H1 (cell line): ENCODE data around the gene ITPR1. TPM values are rescaled to one million over a fixed set of nuclear protein-coding genes. Genes with fewer than 3 reads are reported as not detected.

Experiments
- CTCF ChIA-PET: fragments of 300-600 bp; sonication (Branson Sonifier 250); formaldehyde crosslinking; loops from one replicate; lab custom pipeline; 2021; ENCODE audit not compliant: partially characterized antibody; lab: Charles Lee
- POLR2A ChIA-PET: fragments of 300-600 bp; sonication (Branson Sonifier 250); formaldehyde crosslinking; loops from one replicate; lab custom pipeline; 2021; ENCODE audit warnings: inconsistent platforms; ENCODE audit not compliant: partially characterized antibody; lab: Charles Lee
- DNase-seq, 2 experiments: peaks; one replicate each; pipeline versions ENCODE4 v3.0.0 to v3.0.0-alpha.2; 2010 to 2022; ENCODE audit warnings: low spot score in 2 of 2, low read depth in 1 of 2, mixed read lengths in 1 of 2
- FAIRE-seq: peaks from 2 replicates; lab custom pipeline; 2011; peaks lifted over from hg19 to GRCh38; lab: Jason Lieb, UNC
- H2AFZ ChIP-seq: 2 replicates; pipeline ENCODE4 v1.8.1; 2012; ENCODE audit warnings: low read length, inconsistent platforms
- H2AK5ac ChIP-seq: 2 replicates; pipeline ENCODE4 v1.6.1; 2013; ENCODE audit warnings: low read depth, low read length
- H2BK120ac ChIP-seq: replicated peaks from 2 replicates; pipeline ENCODE3; 2013; ENCODE audit warnings: low read depth, low read length, inconsistent platforms
- H2BK12ac ChIP-seq: 2 replicates; pipeline ENCODE4 v1.6.1; 2013; ENCODE audit warnings: low read depth, low read length
- H2BK15ac ChIP-seq: 2 replicates; pipeline ENCODE4 v1.6.1; 2013; ENCODE audit warnings: low read length
- H2BK20ac ChIP-seq: 2 replicates; pipeline ENCODE4 v1.6.1; 2013; ENCODE audit warnings: low read length
- H2BK5ac ChIP-seq: 2 replicates; pipeline ENCODE4 v1.6.1; 2013; ENCODE audit warnings: low read depth, low read length
- H3K14ac ChIP-seq: 2 replicates; pipeline ENCODE4 v1.6.1; 2013; ENCODE audit warnings: inconsistent platforms; ENCODE audit not compliant: insufficient read length
- H3K18ac ChIP-seq: 2 replicates; pipeline ENCODE4 v1.6.1; 2013; ENCODE audit warnings: low read length; ENCODE audit errors: extremely low read depth
- H3K23ac ChIP-seq: 2 replicates; pipeline ENCODE4 v1.6.1; 2013; ENCODE audit warnings: inconsistent platforms; ENCODE audit not compliant: insufficient read length
- H3K23me2 ChIP-seq: 2 replicates; pipeline ENCODE4 v1.6.1; 2013; ENCODE audit warnings: low read depth, low read length
- H3K27ac ChIP-seq: 2 replicates; pipeline ENCODE4 v1.6.1; 2011; ENCODE audit warnings: low read depth, low read length, inconsistent platforms
- H3K27me3 ChIP-seq, 4 experiments: replicated peaks in 1 of 4; 1 replicate in 1 of 4; 2 replicates in 3 of 4; pipeline versions ENCODE4 v1.6.1 to v1.8.1; 2011 to 2013; ENCODE audit warnings: low read length in 3 of 4, mild to moderate bottlenecking in 3 of 4, inconsistent platforms in 2 of 4, mixed read lengths in 2 of 4, moderate library complexity in 1 of 4; ENCODE audit not compliant: control insufficient read depth in 3 of 4, insufficient read depth in 3 of 4; ENCODE audit errors: extremely low read depth in 1 of 4
- H3K36me3 ChIP-seq, 4 experiments: 2 replicates each; pipeline versions ENCODE4 v1.6.1 to v1.8.1; 2011 to 2013; ENCODE audit warnings: mild to moderate bottlenecking in 4 of 4, low read length in 3 of 4, moderate library complexity in 2 of 4, control low read depth in 1 of 4, inconsistent platforms in 1 of 4; ENCODE audit not compliant: insufficient read depth in 4 of 4, control insufficient read depth in 2 of 4
- H3K4ac ChIP-seq: replicated peaks from 2 replicates; pipeline ENCODE3; 2013; ENCODE audit warnings: low read length, low read depth, mixed read lengths, inconsistent platforms; ENCODE audit not compliant: insufficient read length
- H3K4me1 ChIP-seq, 4 experiments: replicated peaks in 1 of 4; 1 replicate in 1 of 4; 2 replicates in 3 of 4; pipeline versions ENCODE4 v1.6.1 to v1.8.1; 2011 to 2013; ENCODE audit warnings: low read length in 3 of 4, inconsistent platforms in 2 of 4, mixed read lengths in 1 of 4; ENCODE audit not compliant: insufficient read depth in 4 of 4, control insufficient read depth in 3 of 4
- H3K4me2 ChIP-seq, 2 experiments: 2 replicates each; pipeline versions ENCODE4 v1.6.1 to v1.8.1; 2011 to 2013; ENCODE audit warnings: low read depth in 2 of 2, low read length in 2 of 2, control low read depth in 1 of 2, inconsistent platforms in 1 of 2, mild to moderate bottlenecking in 1 of 2; ENCODE audit not compliant: insufficient read depth in 1 of 2
- H3K4me3 ChIP-seq, 4 experiments: fragments of 200-600, 300-600 bp in 1 of 4; sonication (generic), shearing (Covaris generic), sonication (Bioruptor Twin) in 1 of 4; 2 replicates each; pipeline versions ENCODE4 v1.5.1 to v1.8.1; 2011 to 2016; ENCODE audit warnings: low read length in 4 of 4, low read depth in 3 of 4, control low read depth in 2 of 4, inconsistent platforms in 2 of 4, mild to moderate bottlenecking in 2 of 4, mixed read lengths in 1 of 4, moderate library complexity in 1 of 4; ENCODE audit not compliant: insufficient read depth in 2 of 4; ENCODE audit errors: extremely low read depth in 1 of 4
- H3K56ac ChIP-seq: replicated peaks from 2 replicates; pipeline ENCODE3; 2013; ENCODE audit warnings: low read depth, mild to moderate bottlenecking, mixed read lengths, low read length, inconsistent platforms; ENCODE audit not compliant: insufficient read length
- H3K79me1 ChIP-seq: 2 replicates; pipeline ENCODE4 v1.6.1; 2013; ENCODE audit warnings: low read depth, low read length, control low read depth
- H3K79me2 ChIP-seq, 2 experiments: 2 replicates each; pipeline versions ENCODE4 v1.6.1 to v1.8.1; 2012 to 2013; ENCODE audit warnings: low read length in 2 of 2, mild to moderate bottlenecking in 2 of 2, inconsistent platforms in 1 of 2; ENCODE audit not compliant: insufficient read depth in 2 of 2, control insufficient read depth in 1 of 2
- H3K9ac ChIP-seq, 4 experiments: replicated peaks in 1 of 4; 1 replicate in 1 of 4; 2 replicates in 3 of 4; pipeline versions ENCODE4 v1.6.1 to v1.8.1; 2011 to 2013; ENCODE audit warnings: low read depth in 3 of 4, low read length in 3 of 4, control low read depth in 2 of 4, mild to moderate bottlenecking in 2 of 4, moderate library complexity in 2 of 4, inconsistent platforms in 1 of 4; ENCODE audit errors: extremely low read depth in 1 of 4
- H3K9me3 ChIP-seq, 2 experiments: 2 replicates each; pipeline versions ENCODE4 v1.6.1 to v1.8.1; 2012 to 2013; ENCODE audit warnings: mild to moderate bottlenecking in 2 of 2, moderate library complexity in 2 of 2, control low read depth in 1 of 2, inconsistent platforms in 1 of 2, low read depth in 1 of 2, low read length in 1 of 2, mixed read lengths in 1 of 2; ENCODE audit not compliant: insufficient read depth in 2 of 2
- H4K20me1 ChIP-seq, 2 experiments: replicated peaks in 1 of 2; 2 replicates each; pipeline versions ENCODE3 to v1.8.1; 2011 to 2013; ENCODE audit warnings: inconsistent platforms in 2 of 2, low read length in 2 of 2, mild to moderate bottlenecking in 1 of 2; ENCODE audit not compliant: insufficient read depth in 2 of 2, control insufficient read depth in 1 of 2
- H4K5ac ChIP-seq: 2 replicates; pipeline ENCODE4 v1.6.1; 2013; ENCODE audit warnings: low read length, low read depth, mixed read lengths, inconsistent platforms; ENCODE audit not compliant: insufficient read length
- H4K8ac ChIP-seq: 2 replicates; pipeline ENCODE4 v1.8.0; 2013; ENCODE audit warnings: mild to moderate bottlenecking, moderate library complexity, low read length, inconsistent platforms; ENCODE audit not compliant: insufficient read depth; ENCODE audit errors: extremely low read depth
- H4K91ac ChIP-seq: replicated peaks from 2 replicates; pipeline ENCODE3; 2013; ENCODE audit warnings: low read length, mixed read lengths, inconsistent platforms; ENCODE audit not compliant: insufficient read length
- CBX8 ChIP-seq: fragments of 300-800, 300-1000 bp; sonication (generic); IDR thresholded peaks from 2 replicates; pipeline ENCODE4 v1.7.1; 2016; ENCODE audit warnings: low read depth, low read length, borderline replicate concordance
- CREB1 ChIP-seq: IDR thresholded peaks from 2 replicates; pipeline ENCODE4 v1.6.1; 2012; ENCODE audit warnings: inconsistent platforms
- WGBS, 2 experiments: shearing (Covaris generic) in 1 of 2; methylation state at CpG; one replicate each; pipeline versions ENCODE4 v1.1.6 to v1.1.7; 2013 to 2015; ENCODE audit warnings: low lambda C conversion rate in 2 of 2, mixed read lengths in 2 of 2, inconsistent platforms in 1 of 2, low coverage in 1 of 2, missing lambda C conversion rate in 1 of 2; ENCODE audit not compliant: insufficient replicate concordance in 2 of 2, insufficient coverage in 1 of 2, insufficient read length in 1 of 2; ENCODE audit errors: extremely low coverage in 1 of 2, missing lambda C conversion rate in 1 of 2; 5-methylcytosine and 5-hydroxymethylcytosine counted together
- polyA plus RNA-seq, 7 experiments: library from polyadenylated mRNA; depleted of rRNA in 3 of 7; stranded (reverse) in 5 of 7; unstranded in 2 of 7; fragments of >200 nt in 5 of 7; fragments of 200-250 nt in 2 of 7; gene quantifications; 1 replicate in 5 of 7; 2 replicates in 1 of 7; 4 replicates in 1 of 7; pipeline versions ENCODE4 v1.2.1 to v1.2.3, GENCODE V29; 2011 to 2013; ENCODE audit warnings: missing spikeins in 2 of 7, mixed read lengths in 2 of 7
- total RNA-seq: library from RNA; stranded (reverse); fragmentation: NEBNext Ultra II Directional; extraction: Animal tissue kit (Norgen Biotek cat#: 25700); gene quantifications from 2 replicates; pipeline ENCODE4 v1.2.1, GENCODE V29; 2021

Gene ITPR1
- total and polyA plus RNA-seq, 2 of the 8 experiments (the other 6 are each of a cell fraction or from before 2014, with no cell fraction given), result 2.5 to 16.3 TPM

- POLR2A ChIA-PET, result interaction anchor here (1.0 to 1.6 kb wide), 4 partner anchors 9 to 105 kb away, joined by 3 to 7 read pairs (median 4); partner anchors contain the start of gene ITPR1
- WGBS, 2 experiments, result 62% methylated on average over 6 of the region's 6 CpGs; no CpG with 5 or more reads in 1 of the 2 experiments
These were observed 104.2 kb downstream of the ITPR1 start for GRCh38 chr3:4597208-4597985.

More at GRCh38 chr3:4597208-4597985, 104.2 kb downstream of the ITPR1 start:
- Histone ChIP-seq H3K9ac (no peak overlapping the region), H4K20me1 (no peaks in the 10 kb centered on the region), H3K9me3 (no peaks in the 10 kb centered on the region), H3K23ac (no peak overlapping the region), H3K79me2 (no peaks in the 10 kb centered on the region; a peak in 1 of 4 replicates), H3K27ac (no peak overlapping the region), H3K14ac (no peak overlapping the region), H3K23me2 (no peaks in the 10 kb centered on the region), H4K8ac (no peak overlapping the region), H3K18ac (no peak overlapping the region), H4K91ac (no peak overlapping the region), H3K36me3 (no peaks in the 10 kb centered on the region), H2AK5ac (no peak overlapping the region), H2AFZ (no peak overlapping the region), H2BK20ac (no peak overlapping the region), H3K4me2 (no peak overlapping the region; a peak in 1 of 4 replicates), H3K27me3 (no peaks in the 10 kb centered on the region), H3K4ac (no peak overlapping the region), H2BK12ac (no peak overlapping the region), H3K56ac (no peak overlapping the region), H2BK15ac (no peak overlapping the region), H2BK120ac (no peak overlapping the region), H3K4me3 (peak overlapping the region in 1 of 4 experiments; percentile 22; a peak in 1 of 8 replicates), H2BK5ac (no peak overlapping the region), H4K5ac (no peak overlapping the region), H3K79me1 (no peaks in the 10 kb centered on the region), H3K4me1 (peaks cover 3 to 16% (median 8%) of the 10 kb centered on the region in 4 experiments; a peak in 4 of 7 replicates)
- FAIRE-seq (no peak), DNase-seq (no peak)
- CTCF ChIA-PET, result interaction anchor here (1.6 to 1.9 kb wide), 2 partner anchors 8 to 104 kb away, joined by 5 to 9 read pairs; partner anchors contain the start of gene ITPR1
- TF ChIP-seq CBX8 (no peak), CREB1 (no peak)
